ENCODE results near the gene DRD3. TPM values are rescaled to one million over a fixed set of nuclear protein-coding genes. Genes with fewer than 3 reads are reported as not detected.

DRD3 gene
- polyA plus RNA-seq, 1 of the 3 experiments (the other 2 are of a cell fraction), result not detected

DNA sequence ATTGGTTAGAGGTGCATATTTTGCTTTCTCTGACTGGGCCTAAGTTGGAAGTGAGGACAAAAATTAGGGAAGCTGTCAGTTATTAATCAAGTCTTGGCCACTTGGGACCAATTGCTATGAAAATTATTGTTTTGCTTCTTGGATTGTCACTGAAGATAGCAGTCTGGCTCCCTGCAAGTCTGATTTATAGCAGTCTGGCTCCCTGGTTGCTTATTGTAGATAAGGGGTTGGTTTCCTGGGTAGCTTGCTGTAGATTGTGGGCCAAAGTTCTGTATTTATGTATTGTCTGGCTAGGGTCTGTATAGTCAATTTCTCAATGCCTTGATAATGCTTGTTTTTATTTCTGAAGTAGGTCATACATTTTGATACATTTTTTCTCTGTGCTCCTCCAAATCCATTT lies 13.3 kb upstream of the DRD3 start (continued):
- TF ChIP-seq, protein P1, sequence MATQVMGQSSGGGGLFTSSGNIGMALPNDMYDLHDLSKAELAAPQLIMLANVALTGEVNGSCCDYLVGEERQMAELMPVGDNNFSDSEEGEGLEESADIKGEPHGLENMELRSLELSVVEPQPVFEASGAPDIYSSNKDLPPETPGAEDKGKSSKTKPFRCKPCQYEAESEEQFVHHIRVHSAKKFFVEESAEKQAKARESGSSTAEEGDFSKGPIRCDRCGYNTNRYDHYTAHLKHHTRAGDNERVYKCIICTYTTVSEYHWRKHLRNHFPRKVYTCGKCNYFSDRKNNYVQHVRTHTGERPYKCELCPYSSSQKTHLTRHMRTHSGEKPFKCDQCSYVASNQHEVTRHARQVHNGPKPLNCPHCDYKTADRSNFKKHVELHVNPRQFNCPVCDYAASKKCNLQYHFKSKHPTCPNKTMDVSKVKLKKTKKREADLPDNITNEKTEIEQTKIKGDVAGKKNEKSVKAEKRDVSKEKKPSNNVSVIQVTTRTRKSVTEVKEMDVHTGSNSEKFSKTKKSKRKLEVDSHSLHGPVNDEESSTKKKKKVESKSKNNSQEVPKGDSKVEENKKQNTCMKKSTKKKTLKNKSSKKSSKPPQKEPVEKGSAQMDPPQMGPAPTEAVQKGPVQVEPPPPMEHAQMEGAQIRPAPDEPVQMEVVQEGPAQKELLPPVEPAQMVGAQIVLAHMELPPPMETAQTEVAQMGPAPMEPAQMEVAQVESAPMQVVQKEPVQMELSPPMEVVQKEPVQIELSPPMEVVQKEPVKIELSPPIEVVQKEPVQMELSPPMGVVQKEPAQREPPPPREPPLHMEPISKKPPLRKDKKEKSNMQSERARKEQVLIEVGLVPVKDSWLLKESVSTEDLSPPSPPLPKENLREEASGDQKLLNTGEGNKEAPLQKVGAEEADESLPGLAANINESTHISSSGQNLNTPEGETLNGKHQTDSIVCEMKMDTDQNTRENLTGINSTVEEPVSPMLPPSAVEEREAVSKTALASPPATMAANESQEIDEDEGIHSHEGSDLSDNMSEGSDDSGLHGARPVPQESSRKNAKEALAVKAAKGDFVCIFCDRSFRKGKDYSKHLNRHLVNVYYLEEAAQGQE (IDR thresholded peaks at IDR 0.05; ENCODE audit: low read depth, low read length), result no peak
- TF ChIP-seq MEF2A (IDR thresholded peaks at IDR 0.05; ENCODE audit: borderline replicate concordance, low read depth) (no peak), ELF1 (IDR thresholded peaks at IDR 0.05) (no peak), FOXJ3 (CRISPR knock-in tag; IDR thresholded peaks at IDR 0.05) (no peak), RCOR1 (IDR thresholded peaks at IDR 0.05; ENCODE audit: low read length) (no peak), FOXM1 (IDR thresholded peaks at IDR 0.05; ENCODE audit: low read depth) (no peak), FOSL2 (IDR thresholded peaks at IDR 0.05; ENCODE audit: borderline replicate concordance, low read depth) (no peak)
- TF ChIP-seq, protein P2, sequence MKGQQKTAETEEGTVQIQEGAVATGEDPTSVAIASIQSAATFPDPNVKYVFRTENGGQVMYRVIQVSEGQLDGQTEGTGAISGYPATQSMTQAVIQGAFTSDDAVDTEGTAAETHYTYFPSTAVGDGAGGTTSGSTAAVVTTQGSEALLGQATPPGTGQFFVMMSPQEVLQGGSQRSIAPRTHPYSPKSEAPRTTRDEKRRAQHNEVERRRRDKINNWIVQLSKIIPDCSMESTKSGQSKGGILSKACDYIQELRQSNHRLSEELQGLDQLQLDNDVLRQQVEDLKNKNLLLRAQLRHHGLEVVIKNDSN (IDR thresholded peaks at IDR 0.05; ENCODE audit: borderline replicate concordance, low read depth), result no peak
- TF ChIP-seq, protein P3, sequence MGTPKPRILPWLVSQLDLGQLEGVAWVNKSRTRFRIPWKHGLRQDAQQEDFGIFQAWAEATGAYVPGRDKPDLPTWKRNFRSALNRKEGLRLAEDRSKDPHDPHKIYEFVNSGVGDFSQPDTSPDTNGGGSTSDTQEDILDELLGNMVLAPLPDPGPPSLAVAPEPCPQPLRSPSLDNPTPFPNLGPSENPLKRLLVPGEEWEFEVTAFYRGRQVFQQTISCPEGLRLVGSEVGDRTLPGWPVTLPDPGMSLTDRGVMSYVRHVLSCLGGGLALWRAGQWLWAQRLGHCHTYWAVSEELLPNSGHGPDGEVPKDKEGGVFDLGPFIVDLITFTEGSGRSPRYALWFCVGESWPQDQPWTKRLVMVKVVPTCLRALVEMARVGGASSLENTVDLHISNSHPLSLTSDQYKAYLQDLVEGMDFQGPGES (IDR thresholded peaks at IDR 0.05; ENCODE audit: low read depth, low read length), result no peak

DNA sequence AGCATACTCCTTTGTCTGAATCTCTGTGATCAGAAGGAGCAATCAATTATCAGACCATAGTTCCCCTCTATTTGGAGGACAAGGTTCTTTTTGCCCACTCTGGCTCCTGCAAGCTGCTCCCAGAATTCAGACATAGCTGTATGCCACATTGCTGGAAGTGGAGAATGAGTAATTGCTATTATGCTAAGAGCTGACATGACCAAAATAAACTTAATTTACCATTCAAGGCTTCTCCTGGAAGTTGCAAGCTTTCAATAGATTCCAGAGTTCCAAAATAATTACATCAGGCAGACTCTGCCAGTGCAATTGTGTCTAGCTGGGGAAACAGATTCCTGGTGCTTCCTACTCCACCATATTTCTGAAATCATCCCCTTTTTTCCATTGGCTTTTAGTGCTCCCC lies 7.6 kb upstream of the DRD3 start:
- Histone ChIP-seq H3K4me2 (no peak overlapping the region), H3K27ac (ENCODE audit: low read depth in 2 of 2, low read length in 1 of 2) (no peak overlapping the region), H3F3A (replicated peaks; ENCODE audit: insufficient read depth) (no peaks in the 10 kb centered on the region), H3K9me2 (no peaks in the 10 kb centered on the region), H3K79me2 (ENCODE audit: insufficient read depth) (no peaks in the 10 kb centered on the region), H3K9me3 (no peaks in the 10 kb centered on the region), H3K4me3 (ENCODE audit: low read depth in 2 of 2, low read length in 1 of 2) (no peak overlapping the region), H3K27me3 (ENCODE audit: insufficient read depth) (no peaks in the 10 kb centered on the region), H3K36me3 (replicated peaks in 1 of 2; ENCODE audit: control insufficient read depth in 1 of 2, insufficient read depth in 2 of 2, low read length in 1 of 2) (no peaks in the 10 kb centered on the region), H3K9ac (no peak overlapping the region), H2AFZ (ENCODE audit: low read depth) (no peak overlapping the region), H3K4me1 (ENCODE audit: control insufficient read depth in 1 of 2, insufficient read depth in 2 of 2, low read depth in 1 of 2, low read length in 1 of 2) (no peaks in the 10 kb centered on the region), H4K20me1 (ENCODE audit: insufficient read depth) (no peaks in the 10 kb centered on the region)
- TF ChIP-seq, protein P3 (IDR thresholded peaks at IDR 0.05; ENCODE audit: low read depth, low read length), result no peak
- TF ChIP-seq, protein P4, sequence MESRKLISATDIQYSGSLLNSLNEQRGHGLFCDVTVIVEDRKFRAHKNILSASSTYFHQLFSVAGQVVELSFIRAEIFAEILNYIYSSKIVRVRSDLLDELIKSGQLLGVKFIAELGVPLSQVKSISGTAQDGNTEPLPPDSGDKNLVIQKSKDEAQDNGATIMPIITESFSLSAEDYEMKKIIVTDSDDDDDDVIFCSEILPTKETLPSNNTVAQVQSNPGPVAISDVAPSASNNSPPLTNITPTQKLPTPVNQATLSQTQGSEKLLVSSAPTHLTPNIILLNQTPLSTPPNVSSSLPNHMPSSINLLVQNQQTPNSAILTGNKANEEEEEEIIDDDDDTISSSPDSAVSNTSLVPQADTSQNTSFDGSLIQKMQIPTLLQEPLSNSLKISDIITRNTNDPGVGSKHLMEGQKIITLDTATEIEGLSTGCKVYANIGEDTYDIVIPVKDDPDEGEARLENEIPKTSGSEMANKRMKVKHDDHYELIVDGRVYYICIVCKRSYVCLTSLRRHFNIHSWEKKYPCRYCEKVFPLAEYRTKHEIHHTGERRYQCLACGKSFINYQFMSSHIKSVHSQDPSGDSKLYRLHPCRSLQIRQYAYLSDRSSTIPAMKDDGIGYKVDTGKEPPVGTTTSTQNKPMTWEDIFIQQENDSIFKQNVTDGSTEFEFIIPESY (IDR thresholded peaks at IDR 0.05; ENCODE audit: borderline replicate concordance, low read depth), result no peak
- no peak for TF ChIP-seq ELF1 (IDR thresholded peaks at IDR 0.05)
- TF ChIP-seq RFX5 (IDR thresholded peaks at IDR 0.05; ENCODE audit: low read length), result no peak
- TF ChIP-seq YY1 (IDR thresholded peaks at IDR 0.05; ENCODE audit: low read depth), result no peak
- TF ChIP-seq, protein P2 (IDR thresholded peaks at IDR 0.05; ENCODE audit: borderline replicate concordance, low read depth), result no peak
- no peak for TF ChIP-seq GABPA (IDR thresholded peaks at IDR 0.05; ENCODE audit: low read depth)
- TF ChIP-seq RXRA (IDR thresholded peaks at IDR 0.05; ENCODE audit: borderline replicate concordance, low read depth), result no peak
- TF ChIP-seq, protein P1 (IDR thresholded peaks at IDR 0.05; ENCODE audit: low read depth, low read length), result no peak
- TF ChIP-seq TEAD4 (IDR thresholded peaks at IDR 0.05; ENCODE audit: borderline replicate concordance, insufficient read depth), result no peak
- TF ChIP-seq MEF2A (IDR thresholded peaks at IDR 0.05; ENCODE audit: borderline replicate concordance, low read depth), result no peak
- no peak for TF ChIP-seq TCF12 (IDR thresholded peaks at IDR 0.05)
- no peak for TF ChIP-seq FOSL2 (IDR thresholded peaks at IDR 0.05; ENCODE audit: borderline replicate concordance, low read depth)
- TF ChIP-seq RAD21 (IDR thresholded peaks at IDR 0.05; ENCODE audit: low read length), result no peak
- no peak for DNase-seq
- ChIA-PET POLR2A (no interaction called here), CTCF (no interaction called here)

Measured in SK-N-SH (cell line).